Calu3 (cell line): ENCODE data around the gene FATE1. TPM values are rescaled to one million over a fixed set of nuclear protein-coding genes. Genes with fewer than 3 reads are reported as not detected.
A peak's percentile ranks its signal among the peaks of the same experiment; 100 is the strongest.

Experiments used
- BruUV-seq: library from RNA; stranded (reverse); fragments of 400-500 nt; replicated peaks from 2 replicates; lab custom pipeline; 2021; lab: Mats Ljungman, UMichigan
- CTCF ChIA-PET: fragments of 300-600 bp; sonication (Branson Sonifier 250); formaldehyde crosslinking; loops from one replicate; lab custom pipeline; 2022; ENCODE audit warnings: antibody characterized with exemption; lab: Charles Lee
- DNase-seq: peaks from one replicate; pipeline ENCODE4 v3.0.0; 2022
- H3K27ac Mint-ChIP-seq: one replicate; pipeline ENCODE4 v1.8.0; 2022; ENCODE audit warnings: mixed read lengths; ENCODE audit not compliant: unreplicated experiment
- H3K27me3 Mint-ChIP-seq: one replicate; pipeline ENCODE4 v1.8.0; 2022; ENCODE audit warnings: mixed read lengths; ENCODE audit not compliant: unreplicated experiment
- H3K36me3 Mint-ChIP-seq: one replicate; pipeline ENCODE4 v1.8.0; 2022; ENCODE audit warnings: mild to moderate bottlenecking, moderate library complexity, mixed read lengths; ENCODE audit not compliant: insufficient read depth, unreplicated experiment
- H3K4me1 Mint-ChIP-seq: one replicate; pipeline ENCODE4 v1.8.0; 2022; ENCODE audit warnings: mild to moderate bottlenecking, low read depth, mixed read lengths; ENCODE audit not compliant: unreplicated experiment
- H3K4me3 Mint-ChIP-seq: one replicate; pipeline ENCODE4 v1.8.0; 2022; ENCODE audit warnings: mild to moderate bottlenecking, low read depth, moderate library complexity, mixed read lengths; ENCODE audit not compliant: unreplicated experiment
- H3K9me3 Mint-ChIP-seq: one replicate; pipeline ENCODE4 v1.8.0; 2022; ENCODE audit warnings: low read depth, mixed read lengths; ENCODE audit not compliant: unreplicated experiment
- CTCF ChIP-seq: fragments of 200-600 bp; IDR thresholded peaks from one replicate; pipeline ENCODE4 v1.8.0; 2022; ENCODE audit warnings: antibody characterized with exemption; ENCODE audit not compliant: unreplicated experiment
- intact Hi-C: fragments of 100-400 bp; cut with micrococcal nuclease; formaldehyde crosslinking; loops from one replicate; pipeline ENCODE4 v1.10.0; 2022; ENCODE audit not compliant: unreplicated experiment
- total RNA-seq: library from RNA; stranded (reverse); gene quantifications from 2 replicates; pipeline ENCODE4 v1.2.3, GENCODE V29; 2022

FATE1 gene
- total RNA-seq, 1 experiment from 2014 or later = not detected

- no peak for TF ChIP-seq CTCF
- Mint-ChIP-seq H3K36me3 (no peaks in the 10 kb centered on the region), H3K4me3 (no peak overlapping the region), H3K27me3 (peaks cover 7% of the 10 kb centered on the region), H3K27ac (no peak overlapping the region), H3K9me3 (no peaks in the 10 kb centered on the region), H3K4me1 (no peaks in the 10 kb centered on the region)
- no TSS peak for BruUV-seq
- intact Hi-C loops = loop anchor here (5.0 kb wide), 1 partner anchor 1106 kb away; no protein-coding TSS in a partner anchor
- CTCF ChIA-PET = no interaction called here
- no peak for DNase-seq
Measured at GRCh38 chrX:151711154-151711553, 4.7 kb upstream of the FATE1 start.

- no peak for DNase-seq
- BruUV-seq = no TSS peak
- H3K27ac Mint-ChIP-seq = no peak overlapping the region
- intact Hi-C loops = loop anchor here (5.0 kb wide), 1 partner anchor 1106 kb away; no protein-coding TSS in a partner anchor
- H3K27me3 Mint-ChIP-seq = peaks cover 13% of the 10 kb centered on the region
- no peaks in the 10 kb centered on the region for H3K9me3 Mint-ChIP-seq
- H3K36me3 Mint-ChIP-seq = no peaks in the 10 kb centered on the region
- H3K4me1 Mint-ChIP-seq = no peaks in the 10 kb centered on the region
- CTCF ChIA-PET = no interaction called here
- no peak overlapping the region for H3K4me3 Mint-ChIP-seq
- TF ChIP-seq CTCF = no peak
Measured at GRCh38 chrX:151711787-151712186, 4.0 kb upstream of the FATE1 start.

DNA sequence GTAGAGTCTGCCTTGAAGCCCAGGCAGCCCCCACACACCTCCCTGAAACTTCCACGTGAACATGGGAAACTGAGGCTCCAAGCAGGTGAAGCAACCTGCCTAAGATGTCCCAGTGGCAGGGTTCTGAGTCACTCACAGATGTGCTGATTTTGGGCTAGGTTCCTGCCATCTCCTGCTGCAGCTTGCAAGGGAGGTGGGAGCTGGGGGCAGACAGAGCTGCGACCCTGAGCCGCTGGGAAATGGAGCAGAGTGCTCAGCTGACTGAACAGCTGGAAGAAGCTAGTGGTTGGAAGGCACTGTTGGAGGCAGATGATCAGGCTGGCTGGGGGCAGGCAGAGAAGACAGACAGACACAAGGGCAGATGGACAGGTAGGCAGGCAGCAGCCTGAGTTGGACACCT lies 3.6 kb upstream of the FATE1 start:
- Mint-ChIP-seq H3K27ac (no peak overlapping the region), H3K4me1 (no peaks in the 10 kb centered on the region), H3K4me3 (no peak overlapping the region), H3K36me3 (no peaks in the 10 kb centered on the region), H3K9me3 (no peaks in the 10 kb centered on the region), H3K27me3 (peaks cover 18% of the 10 kb centered on the region)
- DNase-seq = no peak
- CTCF ChIA-PET = interaction anchor here (1.0 kb wide), 1 partner anchor 37 kb away, joined by 5 read pairs; no protein-coding TSS in a partner anchor
- TF ChIP-seq CTCF = no peak
- intact Hi-C loops = loop anchor here (5.0 kb wide), 1 partner anchor 1105 kb away; no protein-coding TSS in a partner anchor
- BruUV-seq = no TSS peak

DNA sequence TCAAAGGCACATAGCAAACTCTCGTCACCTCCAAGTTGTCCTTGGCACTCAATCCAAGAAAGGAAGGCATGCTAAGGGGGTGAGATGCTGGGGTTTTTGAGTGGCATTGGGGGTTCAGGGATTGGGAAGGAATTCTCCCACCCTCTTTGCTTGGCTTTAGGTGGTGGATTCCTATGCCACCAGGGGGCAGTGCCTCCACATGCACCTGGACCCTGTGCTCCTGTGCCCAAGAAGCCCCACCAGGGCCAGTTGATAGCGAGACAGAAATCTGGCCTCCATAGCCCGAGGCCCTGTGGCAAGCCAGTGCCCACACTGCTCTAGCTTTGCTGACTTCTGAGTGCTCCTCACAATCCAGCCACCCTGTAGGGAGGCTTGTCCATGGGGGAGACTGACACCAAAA lies 2.0 kb upstream of the FATE1 start:
- no peak overlapping the region for H3K4me3 Mint-ChIP-seq
- H3K27me3 Mint-ChIP-seq = peaks cover 34% of the 10 kb centered on the region
- peak; percentile 56 for TF ChIP-seq CTCF
- no peaks in the 10 kb centered on the region for H3K4me1 Mint-ChIP-seq
- intact Hi-C loops = loop anchor here (5.0 kb wide), 1 partner anchor 1103 kb away; no protein-coding TSS in a partner anchor
- no peak overlapping the region for H3K27ac Mint-ChIP-seq
- no peaks in the 10 kb centered on the region for H3K9me3 Mint-ChIP-seq
- peak; percentile 62 for DNase-seq
- no peaks in the 10 kb centered on the region for H3K36me3 Mint-ChIP-seq
- BruUV-seq = no TSS peak
- CTCF ChIA-PET = interaction anchor here (0.7 kb wide), 1 partner anchor 1451 kb away, joined by 3 read pairs; no protein-coding TSS in a partner anchor
